Embryonic facial prominence (tissue), 1 donor: ENCODE measurements around the gene SUB1.
"Not testable (repeated sequence)": the region's sequence is repeated elsewhere in the genome, so short reads cannot be mapped to it uniquely, and the experiment has no call there.

Experiments
- DNase-seq: peaks from one replicate; pipeline ENCODE4 v3.0.0-alpha.2; 2016; ENCODE audit errors: extremely low spot score

The SUB1 gene

DNA sequence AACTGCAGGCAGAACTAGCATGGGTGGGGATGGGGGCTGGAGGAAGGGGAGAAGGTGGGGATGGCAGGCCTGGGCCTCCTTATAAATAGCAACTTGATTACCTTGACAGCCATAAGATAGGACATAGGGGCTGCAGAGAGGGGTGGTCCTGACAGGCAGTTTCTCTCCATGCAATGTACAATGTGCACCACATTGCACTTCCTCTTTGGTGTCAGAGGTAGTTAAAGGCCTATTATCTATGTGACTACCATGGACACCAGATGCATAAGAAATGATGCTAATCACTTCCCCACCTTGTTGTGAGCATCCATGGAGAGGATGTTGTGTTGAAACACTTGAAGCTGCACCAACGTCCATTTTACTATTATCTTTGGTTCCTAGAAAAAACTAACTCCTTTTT is 20.2 kb upstream of the SUB1 start:
- no peak for DNase-seq

DNA sequence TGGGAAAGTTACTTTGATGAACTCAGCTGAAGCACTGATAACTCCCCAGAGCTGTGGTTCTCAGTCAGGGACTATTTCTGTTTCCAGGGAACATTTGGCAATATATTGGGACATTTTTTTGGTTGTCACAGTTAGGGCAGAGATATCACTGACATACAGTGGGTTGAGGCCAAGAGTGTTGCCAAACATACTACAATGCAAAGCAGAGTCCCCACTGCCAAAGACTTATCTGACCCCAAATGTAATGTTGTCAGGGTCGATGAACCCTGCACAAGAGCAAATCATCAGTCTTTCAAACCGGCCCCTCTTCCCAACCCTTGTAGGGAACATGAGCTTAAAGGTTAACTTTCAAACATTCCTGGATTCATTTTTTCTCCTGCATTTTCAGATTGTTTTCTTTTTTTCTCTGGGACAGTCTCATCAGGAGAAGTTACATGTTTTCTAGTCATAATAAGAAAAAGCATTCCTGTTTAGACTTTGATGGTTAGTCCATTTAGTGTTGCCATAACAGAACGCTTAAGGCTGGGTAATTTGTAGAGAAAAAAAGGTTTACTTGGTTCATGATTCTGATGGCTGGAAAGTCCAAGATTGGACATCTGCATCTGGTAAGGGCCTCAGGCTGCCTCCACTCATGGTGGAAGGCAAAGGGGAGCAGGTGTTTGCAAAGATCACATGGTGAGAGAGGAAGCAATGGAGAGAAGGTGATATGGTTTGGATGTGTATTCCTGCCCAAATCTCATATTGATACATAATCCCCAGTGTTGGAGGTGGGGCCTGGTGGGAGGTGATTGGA is 18.8 kb upstream of the SUB1 start:
- no peak for DNase-seq

DNA sequence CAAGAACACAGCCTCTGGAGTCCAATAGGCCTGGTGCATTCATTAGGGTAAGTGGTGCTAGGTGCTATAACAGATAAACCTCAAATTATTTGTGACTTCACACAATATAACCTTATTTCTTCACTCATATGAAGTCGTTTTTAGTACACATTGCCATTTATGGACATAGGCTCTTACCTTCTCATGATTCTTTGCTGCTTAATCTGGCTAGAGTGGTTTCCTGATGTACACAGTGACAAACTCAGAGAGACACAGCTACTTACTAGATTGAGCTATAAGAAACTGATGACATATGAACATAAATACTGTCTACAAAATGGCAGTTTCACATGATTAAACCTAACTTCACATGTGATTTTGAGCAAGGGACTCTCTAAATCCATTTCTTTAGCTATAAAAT is 14.2 kb upstream of the SUB1 start:
- no peak for DNase-seq

DNA sequence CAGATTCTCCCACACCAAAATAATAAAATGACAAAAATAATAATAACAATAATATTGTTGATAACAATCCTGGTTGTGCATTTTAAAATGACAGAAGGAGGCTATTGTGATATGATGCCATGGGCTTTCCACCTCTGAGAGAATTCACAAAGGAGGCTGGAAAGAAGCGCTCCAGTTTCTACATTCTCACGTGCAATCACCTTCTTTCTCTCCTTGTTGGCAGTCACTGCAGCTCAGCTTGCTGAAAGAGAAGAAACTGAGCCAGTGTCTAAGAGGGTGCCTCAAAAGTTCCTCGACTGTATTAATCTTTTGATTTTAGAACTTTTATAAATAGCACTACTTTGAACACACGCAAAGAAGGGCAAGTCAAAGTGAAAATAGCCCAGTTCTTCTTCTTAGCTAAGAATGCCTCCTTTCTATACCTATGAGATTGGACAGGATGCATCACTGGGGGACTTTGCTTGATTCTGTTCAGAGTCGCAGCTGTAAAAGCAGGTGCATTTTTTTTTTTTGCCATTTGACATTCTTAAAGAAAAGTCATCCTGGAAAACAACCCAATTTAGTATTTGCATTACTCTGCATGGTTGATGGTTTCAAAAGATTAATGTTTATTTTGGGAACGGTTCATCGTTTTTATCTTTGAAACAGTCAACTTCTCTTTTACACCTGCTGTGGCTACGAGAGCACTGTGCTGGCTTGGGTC is 12.4 kb upstream of the SUB1 start:
- no peak for DNase-seq

DNA sequence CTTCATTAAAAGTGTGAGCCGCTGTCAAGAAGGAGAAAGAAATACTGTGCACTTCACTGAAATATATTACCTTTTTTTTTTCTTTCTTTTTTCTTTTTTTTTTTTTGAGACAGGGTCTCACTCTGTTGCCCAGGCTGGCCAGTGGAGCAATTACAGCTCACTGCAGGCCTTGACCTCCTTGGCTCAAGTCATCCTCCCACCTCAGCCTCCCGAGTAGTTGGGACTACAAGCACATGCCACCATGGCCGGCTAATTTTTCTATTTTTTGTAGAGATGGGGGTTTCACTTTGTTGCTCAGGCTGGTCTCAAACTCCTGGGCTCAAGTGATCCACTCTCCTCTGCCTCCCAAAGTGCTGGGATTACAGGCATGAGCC is 11.9 kb upstream of the SUB1 start:
- not testable (repeated sequence) for DNase-seq

DNA sequence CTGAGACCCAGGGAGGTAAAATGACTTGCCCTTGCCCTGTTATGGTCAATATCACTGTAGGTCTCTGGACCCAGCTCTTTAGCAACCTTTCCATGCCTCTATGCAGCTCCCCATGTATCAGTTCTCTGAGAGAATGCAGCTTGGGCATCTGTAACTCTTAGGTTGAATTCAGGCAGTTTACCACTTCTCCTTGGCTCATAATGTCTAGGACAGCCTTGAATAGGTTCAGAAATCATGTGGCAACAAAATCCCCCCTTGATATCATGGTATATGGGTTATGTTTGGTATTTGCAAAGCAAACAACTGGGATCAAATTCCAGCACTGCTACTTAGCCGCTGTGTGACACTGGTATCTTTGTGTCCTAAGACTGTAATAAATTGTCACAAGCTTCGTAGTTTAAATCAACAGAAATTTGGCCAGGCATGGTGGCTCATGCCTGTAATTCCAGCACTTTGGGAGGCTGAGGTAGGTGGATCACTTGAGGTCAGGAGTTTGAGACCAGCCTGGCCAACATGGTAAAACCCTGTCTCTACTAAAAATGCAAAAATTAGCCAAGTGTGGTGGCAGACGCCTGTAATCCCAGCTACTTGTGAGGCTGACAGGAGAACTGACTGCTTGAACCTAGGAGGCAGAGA is 10.7 kb upstream of the SUB1 start:
- no peak for DNase-seq

DNA sequence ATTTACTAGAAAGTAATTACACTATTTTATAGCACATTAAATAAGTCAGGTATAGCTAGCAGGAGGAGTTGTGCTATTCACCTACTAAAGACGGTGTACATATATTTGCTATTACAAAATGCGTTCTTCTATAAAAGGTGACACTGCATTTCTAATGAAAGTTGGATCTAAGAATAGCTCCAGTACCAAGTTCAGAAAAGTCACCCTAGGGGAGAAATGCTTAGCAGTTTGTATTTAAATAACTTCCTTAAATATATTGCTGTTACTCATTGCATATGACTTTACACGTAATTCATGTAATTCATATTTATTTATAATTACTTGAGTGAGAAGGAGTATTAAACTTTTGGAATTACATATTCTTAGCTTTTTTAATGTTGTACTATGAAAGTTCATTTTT is 7.0 kb upstream of the SUB1 start:
- DNase-seq = no peak

DNA sequence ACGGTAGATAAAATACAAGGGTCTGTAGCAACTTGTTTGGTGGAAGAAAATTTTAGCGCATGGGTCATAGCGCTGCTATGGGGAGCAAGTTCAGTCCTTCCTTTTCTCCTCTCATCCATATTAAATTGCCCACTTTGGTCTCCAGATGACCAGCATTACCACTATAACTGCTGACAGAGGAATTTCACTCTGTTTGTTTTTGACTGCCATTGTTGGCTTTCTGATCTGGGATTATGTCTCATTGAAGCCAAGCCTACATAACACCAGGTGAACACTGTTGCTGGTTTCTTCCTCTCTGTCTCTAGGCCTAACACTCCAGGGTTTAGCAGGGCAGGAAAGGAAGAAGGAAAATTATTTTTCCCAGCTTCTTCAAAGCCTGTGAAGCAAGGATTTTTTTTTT is 6.6 kb upstream of the SUB1 start:
- no peak for DNase-seq

DNA sequence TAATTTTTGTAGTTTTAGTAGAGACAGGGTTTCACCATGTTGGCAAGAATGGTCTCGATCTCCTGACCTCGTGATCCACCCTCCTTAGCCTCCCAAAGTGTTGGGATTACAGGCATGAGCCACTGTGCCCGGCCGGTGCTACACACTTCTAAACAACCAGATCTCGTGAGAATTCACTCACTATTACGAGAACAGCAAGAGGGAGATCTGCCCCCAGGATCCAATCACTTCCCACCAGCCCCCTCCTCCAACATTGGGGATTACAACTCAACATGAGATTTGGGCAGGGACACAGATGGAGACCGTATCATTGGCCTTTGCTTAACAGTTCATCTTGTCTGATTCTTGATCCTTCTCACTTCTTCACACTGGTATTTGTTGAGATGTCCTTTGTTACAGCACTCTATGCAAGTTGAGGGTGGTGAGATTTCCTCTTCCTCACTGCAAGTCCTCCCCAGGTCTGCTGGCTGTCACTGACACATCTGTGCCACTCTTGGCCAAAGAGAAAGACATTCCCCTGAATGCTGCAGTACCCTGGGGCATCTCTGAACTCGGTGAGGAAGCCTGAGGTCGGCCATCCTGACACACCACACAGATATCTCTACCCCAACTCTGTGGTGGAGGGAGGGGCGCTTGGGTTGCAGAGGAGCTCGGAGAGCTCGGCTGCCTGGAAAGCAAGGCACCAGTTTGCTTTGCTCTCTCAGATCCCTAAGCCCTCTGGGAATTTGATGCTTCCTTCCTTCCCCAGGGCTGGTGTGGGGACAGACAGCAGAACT is 4.2 kb upstream of the SUB1 start:
- no peak for DNase-seq

DNA sequence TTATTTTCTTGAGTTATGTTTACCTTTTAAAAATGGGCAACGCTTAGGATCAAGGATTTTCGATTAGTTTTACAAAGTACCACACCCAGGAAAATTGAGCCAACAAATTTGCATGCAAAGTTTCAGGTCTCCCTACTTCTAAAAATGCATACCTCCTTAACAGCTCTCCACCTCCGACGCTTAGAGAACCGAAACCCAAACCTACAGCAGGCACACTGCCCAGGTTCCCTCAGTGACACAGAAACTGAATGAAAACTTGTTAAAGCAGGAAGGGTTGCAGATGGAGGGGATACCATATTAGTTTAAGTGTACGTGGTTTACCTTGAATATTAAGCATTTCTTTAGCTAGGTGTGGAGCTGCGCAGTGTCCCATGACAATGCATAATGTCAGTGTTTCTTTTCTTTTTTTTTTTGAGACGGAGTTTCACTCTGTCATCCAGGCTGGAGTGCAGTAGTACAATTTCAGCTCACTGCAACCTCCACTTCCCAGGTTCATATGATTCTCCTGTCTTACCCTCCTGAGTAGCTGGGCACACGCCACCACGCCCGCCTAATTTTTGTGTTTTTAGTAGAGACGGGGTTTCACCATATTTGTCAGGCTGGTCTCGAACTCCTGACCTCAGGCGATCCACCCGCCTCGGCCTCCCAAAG is 1.6 kb upstream of the SUB1 start:
- no peak for DNase-seq

DNA sequence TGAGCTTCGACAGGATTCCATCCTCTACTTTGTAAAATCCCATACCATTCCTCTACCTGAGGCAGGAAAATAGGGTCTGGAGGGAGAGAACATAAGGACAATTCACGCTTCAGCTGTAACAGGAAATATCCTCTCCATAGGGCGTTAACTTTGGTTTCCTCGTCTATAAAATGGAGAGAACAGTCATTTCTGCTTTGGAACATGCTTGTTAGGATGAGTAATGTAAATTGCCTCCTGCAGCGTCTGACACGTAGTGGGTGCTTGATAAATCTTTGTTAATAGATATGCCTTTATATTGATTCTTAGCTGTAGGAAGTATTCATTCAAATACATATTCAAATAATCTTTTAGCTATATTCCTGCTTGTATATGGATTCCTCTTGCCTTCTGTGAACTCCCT is 711 bp upstream of the SUB1 start:
- no peak for DNase-seq

DNA sequence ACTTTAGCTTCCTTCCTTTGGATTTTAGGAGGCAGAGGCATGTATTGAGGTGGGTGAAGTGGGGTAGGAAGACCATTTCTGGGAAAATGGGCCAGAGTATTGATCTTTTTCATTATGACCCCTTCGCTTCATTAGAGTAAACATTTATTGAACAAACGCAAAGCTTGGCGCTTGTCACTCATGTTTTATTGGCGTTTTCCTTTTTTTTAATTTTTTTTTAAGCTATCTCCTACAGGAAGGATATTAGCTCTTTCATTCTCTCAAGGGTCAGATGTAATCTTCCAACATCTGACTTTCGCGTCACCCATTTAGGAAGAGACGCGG is 273 bp upstream of the SUB1 start:
- no peak for DNase-seq

DNA sequence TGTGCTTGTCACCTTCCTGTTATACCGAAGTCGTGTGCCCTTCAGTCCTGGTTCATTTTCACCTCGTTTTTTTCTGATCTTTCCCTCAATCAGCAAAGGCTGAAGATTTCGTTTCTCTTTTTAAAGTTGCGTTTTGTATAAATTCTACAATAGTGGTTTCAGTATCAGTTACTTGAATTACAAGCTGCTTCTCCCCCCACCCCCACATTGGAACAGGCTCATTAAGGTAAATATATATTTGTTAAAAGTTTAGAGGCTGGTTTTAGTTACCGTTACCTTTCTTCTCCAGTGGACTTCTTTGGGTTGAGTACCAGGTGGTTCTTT is 881 bp downstream of the SUB1 start:
- no peak for DNase-seq

DNA sequence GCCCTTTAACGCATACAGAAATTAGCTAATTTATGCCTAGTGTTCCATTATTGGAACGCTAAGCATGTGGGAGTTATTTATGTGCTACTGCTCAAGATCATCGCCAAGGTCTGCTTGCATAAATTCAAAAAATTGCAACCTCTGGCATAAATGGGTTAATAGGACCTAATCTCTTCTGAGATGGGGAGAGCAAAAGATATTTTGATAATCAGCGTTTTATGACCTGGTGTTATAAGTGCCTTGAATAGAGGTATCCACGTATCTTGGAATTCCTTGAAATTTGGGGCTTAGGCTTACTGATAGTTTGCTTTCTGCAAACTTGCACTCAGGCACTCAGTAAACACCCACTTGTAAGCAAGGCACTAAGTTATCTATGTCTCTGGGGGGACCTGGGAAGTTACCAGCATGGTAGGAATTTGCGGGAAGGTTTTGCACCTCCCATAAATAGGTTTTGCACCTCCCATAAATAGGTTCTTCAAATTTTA is 1.8 kb downstream of the SUB1 start:
- DNase-seq = no peak

DNA sequence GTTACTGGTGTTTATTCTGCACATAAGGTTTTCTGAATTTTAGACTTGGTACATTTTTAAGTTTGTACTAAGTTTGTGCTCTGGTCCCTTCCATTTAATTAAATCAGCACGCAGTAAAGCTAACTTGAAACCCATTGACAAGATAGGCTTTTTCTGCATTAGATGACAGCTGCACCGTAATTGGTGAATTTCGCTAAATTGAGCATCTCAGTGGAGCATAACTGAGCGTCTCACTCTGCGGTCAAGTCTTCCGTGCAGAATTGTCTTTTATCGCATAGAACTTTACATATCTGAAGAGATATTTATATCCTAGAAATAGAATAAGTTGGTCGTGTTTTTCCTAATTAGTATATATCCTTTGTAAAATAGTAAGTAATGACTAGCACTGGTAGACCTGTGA is 4.1 kb downstream of the SUB1 start:
- DNase-seq = no peak

DNA sequence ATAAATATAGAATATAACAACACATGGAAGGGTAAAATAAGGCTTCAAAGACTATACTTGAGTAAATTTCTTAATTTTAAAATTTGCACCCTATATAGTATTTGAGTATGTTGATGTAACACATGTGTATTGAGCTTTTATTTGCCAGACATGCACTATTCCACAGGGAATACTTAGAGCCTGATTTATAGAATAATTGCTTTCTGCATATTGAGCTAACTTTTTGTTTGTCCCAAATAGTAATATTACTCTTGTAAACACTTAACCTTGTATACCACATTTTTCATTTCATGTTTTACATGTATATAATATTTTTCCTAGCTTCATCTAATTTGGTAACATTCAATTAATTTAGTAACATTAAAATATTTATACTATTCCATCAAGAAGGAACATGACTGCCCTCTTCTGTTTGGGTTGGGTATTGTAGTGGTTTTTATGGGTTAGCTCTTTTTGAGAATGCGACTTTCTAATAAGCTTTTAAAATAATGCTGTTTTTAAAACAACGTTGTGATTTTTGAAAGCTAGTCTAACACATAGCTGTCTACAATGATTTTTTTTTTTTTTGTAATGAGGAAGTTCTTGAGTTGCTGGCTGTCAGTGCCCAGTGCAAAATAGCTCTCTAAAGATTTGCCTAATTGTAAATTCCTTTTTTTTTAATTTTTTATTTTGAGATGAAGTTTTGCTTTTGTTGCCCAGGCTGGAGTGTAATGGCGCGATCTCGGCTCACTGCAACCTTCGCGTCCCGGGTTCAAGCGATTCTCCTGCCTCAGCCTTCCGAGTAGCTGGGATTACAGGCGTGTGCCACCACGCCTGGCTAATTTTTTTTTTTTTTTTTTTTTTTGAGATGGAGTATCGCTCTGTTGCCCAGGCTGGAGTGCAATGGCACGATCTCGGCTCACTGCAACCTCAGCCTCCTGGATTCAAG is 4.8 kb downstream of the SUB1 start:
- no peak for DNase-seq

DNA sequence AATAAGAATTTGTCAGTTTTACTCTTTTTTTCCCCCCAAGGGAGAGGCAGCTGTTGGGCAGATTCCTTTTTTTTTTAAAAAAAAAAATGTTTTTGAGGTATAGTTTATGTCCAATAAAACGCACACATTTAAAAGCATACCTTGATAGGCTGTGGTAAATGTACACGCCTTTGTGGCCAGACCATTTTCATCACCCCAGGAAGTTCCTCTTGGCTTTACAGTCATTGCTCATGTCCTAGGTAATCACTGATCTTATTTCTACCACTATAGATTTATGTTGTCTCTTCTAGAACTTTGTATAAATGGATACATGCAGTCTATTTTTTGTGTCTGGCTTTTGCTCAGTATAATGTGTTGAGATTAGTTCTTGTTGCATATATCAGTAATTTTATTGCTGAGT is 9.8 kb downstream of the SUB1 start:
- DNase-seq = no peak

DNA sequence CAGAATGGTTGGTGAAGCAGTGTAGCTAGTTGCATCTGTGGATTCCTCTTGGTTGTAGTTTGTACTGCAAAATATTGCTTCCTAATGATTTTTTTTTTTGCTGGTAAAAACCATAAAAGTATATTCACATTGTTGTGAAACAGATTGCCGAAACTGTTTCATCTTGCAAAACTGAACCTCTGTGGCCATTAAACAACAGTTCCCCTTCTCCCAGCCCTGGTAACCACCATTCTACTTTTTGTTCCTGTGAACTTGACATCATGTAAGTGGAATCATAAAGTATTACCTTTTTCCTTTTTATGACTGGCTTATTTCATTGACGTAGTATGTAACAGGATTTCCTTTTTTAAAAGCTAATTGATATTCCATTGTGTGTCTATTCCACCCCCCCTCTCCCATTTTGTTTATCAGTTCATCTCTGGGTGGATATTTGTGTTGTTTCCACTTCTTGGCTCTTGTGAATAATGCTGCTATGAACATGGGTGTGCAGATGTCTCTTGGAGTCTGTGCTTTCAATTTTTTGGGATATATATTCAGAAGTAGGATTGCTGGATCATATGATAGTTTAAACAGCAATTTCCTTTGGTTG is 11.8 kb downstream of the SUB1 start:
- DNase-seq = no peak

DNA sequence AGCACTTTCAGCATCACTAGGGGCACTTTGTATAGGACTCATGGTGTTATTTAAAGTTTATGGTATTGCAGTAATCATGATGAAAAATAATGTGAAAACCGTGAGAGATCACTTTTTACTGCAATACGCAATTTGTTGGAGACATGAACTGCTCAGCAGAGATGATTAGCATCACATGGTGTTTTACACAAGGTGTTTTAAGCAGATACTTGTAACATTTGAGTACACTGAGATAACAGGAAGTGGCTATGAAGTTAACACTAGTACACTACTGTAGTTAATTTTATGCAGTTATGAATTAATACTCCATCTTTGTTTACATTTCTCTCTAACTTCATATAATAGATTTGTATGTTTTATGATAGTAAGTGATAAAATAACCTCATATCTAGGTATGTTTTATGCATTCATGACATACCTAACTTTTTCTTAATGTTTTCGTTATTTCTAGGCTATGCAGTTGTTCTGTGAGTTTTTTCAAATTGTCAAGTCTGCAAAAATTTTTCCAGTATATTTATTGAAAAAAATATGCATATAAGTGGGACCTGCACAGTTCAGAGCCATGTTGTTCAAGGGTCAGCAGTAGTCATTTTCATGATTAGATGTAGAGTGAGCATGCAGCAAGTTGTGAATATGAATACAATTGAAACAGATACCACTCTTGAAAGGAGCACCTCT is 13.0 kb downstream of the SUB1 start:
- no peak for DNase-seq

DNA sequence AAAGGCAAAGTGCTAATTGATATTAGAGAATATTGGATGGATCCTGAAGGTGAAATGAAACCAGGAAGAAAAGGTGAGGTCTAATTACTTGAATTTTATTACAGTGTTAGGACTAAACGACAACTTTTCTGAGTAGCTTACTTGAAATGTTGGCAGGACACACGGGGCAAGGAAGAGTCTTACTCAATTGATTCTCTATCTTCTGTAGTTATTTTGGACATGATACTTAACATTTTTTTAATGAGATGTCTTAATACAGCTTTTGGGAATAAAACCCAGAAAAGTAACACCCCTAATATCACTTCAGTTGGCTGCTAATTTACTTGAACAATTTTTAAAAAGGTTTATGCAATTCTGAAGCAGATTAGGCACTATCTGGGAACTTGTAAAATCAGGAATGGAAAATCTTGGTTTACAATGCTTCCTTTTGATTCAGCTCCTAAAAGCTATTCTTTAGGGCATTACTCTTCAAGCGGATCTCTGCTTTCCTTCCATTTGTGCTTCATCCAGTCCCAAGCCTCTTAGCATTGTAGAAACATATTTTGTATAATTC is 13.7 kb downstream of the SUB1 start:
- no peak for DNase-seq
